Sigmoid colon (tissue), 4 donors: ENCODE results near the gene DNAJB12.

Source experiments
- POLR2AphosphoS5 ChIP-seq, 4 donors: sonication (generic); formaldehyde crosslinking; IDR thresholded peaks; one replicate each; pipeline ENCODE4 v1.6.1; 2017; ENCODE audit warnings: antibody characterized with exemption in 4 of 4
- TF ChIP-seq, protein P1 (sequence below), 4 experiments: fragments of 450-650 bp in 3 of 4; fragments of 200-600 bp in 1 of 4; IDR thresholded peaks; one replicate each; pipeline ENCODE4 v1.5.1; 2016 to 2019; ENCODE audit warnings: antibody characterized with exemption in 4 of 4, mild to moderate bottlenecking in 3 of 4, moderate library complexity in 2 of 4

DNA sequence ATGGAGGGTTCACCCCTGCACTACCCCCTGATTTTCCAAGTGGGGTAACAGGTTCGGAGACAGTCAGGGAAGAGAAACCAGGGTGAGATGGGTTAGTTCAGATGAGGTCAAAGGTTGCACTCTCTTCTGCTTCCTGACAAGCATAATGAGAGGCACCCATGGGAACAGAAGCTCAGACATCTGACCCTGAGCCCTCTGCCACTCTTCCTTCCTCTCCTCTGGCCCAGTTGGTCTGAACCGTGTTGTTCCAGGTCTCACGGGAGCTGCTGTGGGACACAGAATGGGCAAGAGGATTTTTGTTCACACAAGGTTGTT lies 38.4 kb downstream of the DNAJB12 start:
- no peak for TF ChIP-seq POLR2AphosphoS5 (IDR thresholded peaks at IDR 0.05)
- TF ChIP-seq, protein P1, sequence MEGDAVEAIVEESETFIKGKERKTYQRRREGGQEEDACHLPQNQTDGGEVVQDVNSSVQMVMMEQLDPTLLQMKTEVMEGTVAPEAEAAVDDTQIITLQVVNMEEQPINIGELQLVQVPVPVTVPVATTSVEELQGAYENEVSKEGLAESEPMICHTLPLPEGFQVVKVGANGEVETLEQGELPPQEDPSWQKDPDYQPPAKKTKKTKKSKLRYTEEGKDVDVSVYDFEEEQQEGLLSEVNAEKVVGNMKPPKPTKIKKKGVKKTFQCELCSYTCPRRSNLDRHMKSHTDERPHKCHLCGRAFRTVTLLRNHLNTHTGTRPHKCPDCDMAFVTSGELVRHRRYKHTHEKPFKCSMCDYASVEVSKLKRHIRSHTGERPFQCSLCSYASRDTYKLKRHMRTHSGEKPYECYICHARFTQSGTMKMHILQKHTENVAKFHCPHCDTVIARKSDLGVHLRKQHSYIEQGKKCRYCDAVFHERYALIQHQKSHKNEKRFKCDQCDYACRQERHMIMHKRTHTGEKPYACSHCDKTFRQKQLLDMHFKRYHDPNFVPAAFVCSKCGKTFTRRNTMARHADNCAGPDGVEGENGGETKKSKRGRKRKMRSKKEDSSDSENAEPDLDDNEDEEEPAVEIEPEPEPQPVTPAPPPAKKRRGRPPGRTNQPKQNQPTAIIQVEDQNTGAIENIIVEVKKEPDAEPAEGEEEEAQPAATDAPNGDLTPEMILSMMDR (IDR thresholded peaks at IDR 0.05), result no peak
